ENCODE results near the gene CFAP99.
"Not testable (repeated sequence)": the region's sequence is repeated elsewhere in the genome, so short reads cannot be mapped to it uniquely, and the experiment has no call there.

CFAP99 gene

GRCh38 chr4:2446656-2447564 is 28.2 kb downstream of the CFAP99 start:
- DNase-seq (ENCODE audit: low read depth in 2 of 2), result no peak

GRCh38 chr4:2448589-2448988 is 29.8 kb downstream of the CFAP99 start:
- DNase-seq (ENCODE audit: low read depth in 2 of 2), result no peak

GRCh38 chr4:2449051-2449450 is 30.3 kb downstream of the CFAP99 start:
- DNase-seq (ENCODE audit: low read depth in 2 of 2), result no peak

GRCh38 chr4:2449511-2450392 is 31.0 kb downstream of the CFAP99 start:
- DNase-seq (ENCODE audit: low read depth in 2 of 2), result no peak

GRCh38 chr4:2450394-2451035 is 31.8 kb downstream of the CFAP99 start:
- no peak for DNase-seq (ENCODE audit: low read depth in 2 of 2)

- DNase-seq (ENCODE audit: low read depth in 2 of 2), result no peak
Measured at GRCh38 chr4:2451036-2451520, 32.3 kb downstream of the CFAP99 start.

GRCh38 chr4:2451821-2452785 is 33.3 kb downstream of the CFAP99 start:
- DNase-seq (ENCODE audit: low read depth in 2 of 2), result no peak

- no peak for DNase-seq (ENCODE audit: low read depth in 2 of 2)
Measured at GRCh38 chr4:2457481-2458295, 38.9 kb downstream of the CFAP99 start.

- DNase-seq (ENCODE audit: low read depth in 2 of 2), result no peak
Measured at GRCh38 chr4:2458546-2459491, 40.1 kb downstream of the CFAP99 start.

GRCh38 chr4:2459589-2460349 is 41.0 kb downstream of the CFAP99 start:
- DNase-seq (ENCODE audit: low read depth in 2 of 2), result no peak

- DNase-seq (ENCODE audit: low read depth in 2 of 2), result no peak
Measured at GRCh38 chr4:2461246-2461960, 42.6 kb downstream of the CFAP99 start.

- peak; percentile 38 to 59 for DNase-seq (ENCODE audit: low read depth in 2 of 2)
Measured at GRCh38 chr4:2462218-2462991, 43.6 kb downstream of the CFAP99 start.

- no peak for DNase-seq (ENCODE audit: low read depth in 2 of 2)
Measured at GRCh38 chr4:2462992-2463762, 44.4 kb downstream of the CFAP99 start.

GRCh38 chr4:2465032-2465431 is 46.3 kb downstream of the CFAP99 start:
- no peak for DNase-seq (ENCODE audit: low read depth in 2 of 2)

- DNase-seq (ENCODE audit: low read depth in 2 of 2), result not testable (repeated sequence)
Measured at GRCh38 chr4:2465544-2465943, 46.8 kb downstream of the CFAP99 start.
